CD4-positive, alpha-beta T cell (primary cell): ENCODE data around the gene PODXL. TPM values are rescaled to one million over a fixed set of nuclear protein-coding genes. Genes with fewer than 3 reads are reported as not detected.

ENCODE experiments used
- ATAC-seq: fragments of 200-7000 bp; cut with Tn5 transposase; one replicate; pipeline ENCODE4 v1.10.0; 2022; ENCODE audit warnings: mild to moderate bottlenecking; ENCODE audit not compliant: poor library complexity
- CTCF ChIA-PET: fragments of 350-600 bp; sonication (Branson Sonifier 250); formaldehyde crosslinking; loops from one replicate; lab custom pipeline; 2021; ENCODE audit warnings: antibody characterized with exemption, inconsistent platforms; lab: Charles Lee
- POLR2A ChIA-PET: fragments of 350-600 bp; sonication (Branson Sonifier 250); formaldehyde crosslinking; loops from one replicate; lab custom pipeline; 2021; ENCODE audit warnings: antibody characterized with exemption, inconsistent platforms; lab: Charles Lee
- DNase-seq, 14 experiments: peaks; one replicate each; pipeline ENCODE4 v3.0.0-alpha.2; 2013 to 2020; ENCODE audit warnings: mixed read lengths in 2 of 14
- H3K27ac ChIP-seq, 2 donors: one replicate each; pipeline versions ENCODE4 v1.5.1 to v1.7.0; 2013; ENCODE audit warnings: low read length in 2 of 2, low read depth in 1 of 2, mild to moderate bottlenecking in 1 of 2
- H3K27me3 ChIP-seq, 2 experiments: 1 replicate in 1 of 2; 2 replicates in 1 of 2; pipeline versions ENCODE4 v1.6.1 to v1.7.0; 2013; ENCODE audit warnings: low read length in 2 of 2, control low read depth in 1 of 2, mild to moderate bottlenecking in 1 of 2, moderate library complexity in 1 of 2; ENCODE audit not compliant: insufficient read depth in 2 of 2, control insufficient read depth in 1 of 2
- H3K36me3 ChIP-seq: one replicate; pipeline ENCODE4 v1.6.1; 2013; ENCODE audit warnings: low read length, control low read depth; ENCODE audit not compliant: insufficient read depth
- H3K4me1 ChIP-seq: one replicate; pipeline ENCODE4 v1.6.1; 2013; ENCODE audit warnings: low read length, control low read depth; ENCODE audit not compliant: insufficient read depth
- H3K4me3 ChIP-seq: one replicate; pipeline ENCODE4 v1.5.1; 2013; ENCODE audit warnings: mild to moderate bottlenecking, low read length, moderate library complexity
- H3K9me3 ChIP-seq, 2 experiments: 1 replicate in 1 of 2; 2 replicates in 1 of 2; pipeline versions ENCODE4 v1.6.1 to v1.7.0; 2013; ENCODE audit warnings: low read length in 2 of 2, mild to moderate bottlenecking in 2 of 2, control low read depth in 1 of 2, moderate library complexity in 1 of 2; ENCODE audit not compliant: control insufficient read depth in 1 of 2, insufficient read depth in 1 of 2
- H3K27ac Mint-ChIP-seq: one replicate; pipeline ENCODE4 v1.8.0; 2020; ENCODE audit warnings: mixed read lengths
- H3K27me3 Mint-ChIP-seq: one replicate; pipeline ENCODE4 v1.8.0; 2021; ENCODE audit warnings: mixed read lengths
- H3K36me3 Mint-ChIP-seq: one replicate; pipeline ENCODE4 v1.8.0; 2021; ENCODE audit warnings: low read depth, mixed read lengths
- H3K4me1 Mint-ChIP-seq: one replicate; pipeline ENCODE4 v1.8.0; 2021; ENCODE audit warnings: low read depth, mixed read lengths
- H3K4me3 Mint-ChIP-seq: one replicate; pipeline ENCODE4 v1.8.0; 2020; ENCODE audit warnings: mild to moderate bottlenecking, mixed read lengths
- H3K9me3 Mint-ChIP-seq: one replicate; pipeline ENCODE4 v1.8.0; 2020; ENCODE audit warnings: mixed read lengths
- CTCF ChIP-seq: fragments of 200-600 bp; IDR thresholded peaks from one replicate; pipeline ENCODE4 v1.8.0; 2022; ENCODE audit warnings: antibody characterized with exemption, mild to moderate bottlenecking
- intact Hi-C, 2 experiments: fragments of 100-400 bp; cut with DNase I in 1 of 2; cut with micrococcal nuclease in 1 of 2; formaldehyde crosslinking; loops; one replicate each; pipeline versions ENCODE4 v1.15.1 to v1.9.0; 2023 to 2025; cut with DNase I, micrococcal nuclease
- total RNA-seq, 174 experiments: library from RNA in 2 of 174; stranded (reverse) in 2 of 174; gene quantifications; one replicate each; pipeline ENCODE4 v1.2.3 and lab custom pipeline; 2021 to 2026

Gene PODXL
- total RNA-seq, 2 experiments from 2014 or later: 0.16 to 0.47 TPM

- intact Hi-C loops: no loop called here
- Mint-ChIP-seq H3K27me3 (no peaks in the 10 kb centered on the region), H3K27ac (peak overlapping the region; percentile 65), H3K4me3 (peak overlapping the region; percentile 23), H3K9me3 (no peaks in the 10 kb centered on the region), H3K36me3 (peaks cover 10% of the 10 kb centered on the region), H3K4me1 (peaks cover 33% of the 10 kb centered on the region)
- Histone ChIP-seq H3K27me3 (no peaks in the 10 kb centered on the region), H3K27ac (no peak overlapping the region), H3K9me3 (no peaks in the 10 kb centered on the region), H3K4me3 (no peak overlapping the region), H3K4me1 (peaks cover 18% of the 10 kb centered on the region), H3K36me3 (peaks cover 13% of the 10 kb centered on the region)
- ChIA-PET CTCF (interaction anchor here (0.6 to 0.8 kb wide), 2 partner anchors 9 to 461 kb away, joined by 3 read pairs; no protein-coding TSS in a partner anchor), POLR2A (interaction anchor here (1.1 kb wide), 1 partner anchor 10 kb away, joined by 3 read pairs; no protein-coding TSS in a partner anchor)
- no peak for TF ChIP-seq CTCF
- no peak for ATAC-seq
- no peak for DNase-seq
Measured at GRCh38 chr7:131501930-131502685, 54.3 kb downstream of the PODXL start.

- peaks cover 17% of the 10 kb centered on the region for H3K36me3 Mint-ChIP-seq
- no peaks in the 10 kb centered on the region for H3K27me3 ChIP-seq
- intact Hi-C loops: no loop called here
- ChIA-PET POLR2A (interaction anchor here (0.9 to 1.1 kb wide), 2 partner anchors 9 to 15 kb away, joined by 3 to 4 read pairs; no protein-coding TSS in a partner anchor), CTCF (interaction anchor here (0.8 to 1.8 kb wide), 3 partner anchors 8 to 47 kb away, joined by 3 to 5 read pairs (median 4); no protein-coding TSS in a partner anchor)
- peak; percentile 97 for ATAC-seq
- no peaks in the 10 kb centered on the region for H3K9me3 ChIP-seq
- H3K4me1 ChIP-seq: peaks cover 18% of the 10 kb centered on the region
- H3K27ac ChIP-seq: no peak overlapping the region
- no peak for TF ChIP-seq CTCF
- H3K4me3 Mint-ChIP-seq: no peak overlapping the region
- H3K4me1 Mint-ChIP-seq: peaks cover 33% of the 10 kb centered on the region
- no peaks in the 10 kb centered on the region for H3K27me3 Mint-ChIP-seq
- H3K4me3 ChIP-seq: no peak overlapping the region
- H3K36me3 ChIP-seq: peaks cover 17% of the 10 kb centered on the region
- H3K9me3 Mint-ChIP-seq: no peaks in the 10 kb centered on the region
- DNase-seq: peak in 10 of 14 experiments; percentile 14 to 75 (median 44)
- peak overlapping the region; percentile 65 for H3K27ac Mint-ChIP-seq
Measured at GRCh38 chr7:131501422-131501821, 55.0 kb downstream of the PODXL start.

GRCh38 chr7:131500357-131500756 lies 56.1 kb downstream of the PODXL start:
- DNase-seq (no peak), ATAC-seq (no peak)
- H3K4me1 Mint-ChIP-seq: peaks cover 33% of the 10 kb centered on the region
- Histone ChIP-seq H3K9me3 (no peaks in the 10 kb centered on the region), H3K27me3 (no peaks in the 10 kb centered on the region), H3K4me1 (peaks cover 18% of the 10 kb centered on the region), H3K4me3 (no peak overlapping the region), H3K36me3 (peaks cover 17% of the 10 kb centered on the region), H3K27ac (no peak overlapping the region)
- H3K4me3 Mint-ChIP-seq: no peak overlapping the region
- peak overlapping the region; percentile 65 for H3K27ac Mint-ChIP-seq
- no peaks in the 10 kb centered on the region for H3K27me3 Mint-ChIP-seq
- H3K9me3 Mint-ChIP-seq: no peaks in the 10 kb centered on the region
- H3K36me3 Mint-ChIP-seq: peaks cover 21% of the 10 kb centered on the region
- intact Hi-C loops: no loop called here
- CTCF ChIA-PET: interaction anchor here (1.1 to 1.8 kb wide), 2 partner anchors 13 to 16 kb away, joined by 3 to 5 read pairs; no protein-coding TSS in a partner anchor
- POLR2A ChIA-PET: no interaction called here
- no peak for TF ChIP-seq CTCF
